ENCODE measurements around the gene BLOC1S4.

DNA sequence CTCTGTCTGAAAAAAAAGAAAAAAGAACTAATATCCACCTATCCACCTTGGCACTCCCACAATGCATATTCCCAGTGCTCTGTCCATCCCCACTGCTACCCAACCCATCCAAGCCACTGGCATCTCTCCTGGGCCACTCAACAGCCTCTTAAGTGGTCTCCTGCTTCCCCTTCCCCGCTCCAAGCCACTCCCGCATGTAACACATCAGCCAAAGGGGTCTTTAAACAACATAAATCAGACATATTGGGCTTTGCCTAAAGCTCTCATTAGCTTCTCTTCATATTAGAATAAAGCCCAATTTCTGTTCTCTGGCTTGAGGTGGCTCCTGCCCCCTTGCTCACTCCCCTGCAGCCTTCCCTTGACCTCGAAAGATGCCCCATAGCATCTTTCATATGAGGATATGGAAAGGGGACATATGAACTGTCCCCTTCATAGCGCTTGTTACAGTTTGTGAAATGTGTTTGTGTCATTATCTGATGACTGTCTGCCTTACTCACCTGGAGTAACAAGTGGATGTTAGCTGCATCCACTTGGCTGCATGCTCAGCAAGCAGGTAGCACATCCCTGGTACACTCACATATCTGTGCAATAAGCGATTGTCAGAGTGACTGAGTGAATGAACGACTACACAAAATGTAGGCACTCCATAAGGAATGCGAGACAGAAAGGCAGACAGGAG lies 3.1 kb downstream of the BLOC1S4 start:
- TF ChIP-seq POLR2AphosphoS5 (IDR thresholded peaks at IDR 0.05) = no peak
- TF ChIP-seq, protein P1, sequence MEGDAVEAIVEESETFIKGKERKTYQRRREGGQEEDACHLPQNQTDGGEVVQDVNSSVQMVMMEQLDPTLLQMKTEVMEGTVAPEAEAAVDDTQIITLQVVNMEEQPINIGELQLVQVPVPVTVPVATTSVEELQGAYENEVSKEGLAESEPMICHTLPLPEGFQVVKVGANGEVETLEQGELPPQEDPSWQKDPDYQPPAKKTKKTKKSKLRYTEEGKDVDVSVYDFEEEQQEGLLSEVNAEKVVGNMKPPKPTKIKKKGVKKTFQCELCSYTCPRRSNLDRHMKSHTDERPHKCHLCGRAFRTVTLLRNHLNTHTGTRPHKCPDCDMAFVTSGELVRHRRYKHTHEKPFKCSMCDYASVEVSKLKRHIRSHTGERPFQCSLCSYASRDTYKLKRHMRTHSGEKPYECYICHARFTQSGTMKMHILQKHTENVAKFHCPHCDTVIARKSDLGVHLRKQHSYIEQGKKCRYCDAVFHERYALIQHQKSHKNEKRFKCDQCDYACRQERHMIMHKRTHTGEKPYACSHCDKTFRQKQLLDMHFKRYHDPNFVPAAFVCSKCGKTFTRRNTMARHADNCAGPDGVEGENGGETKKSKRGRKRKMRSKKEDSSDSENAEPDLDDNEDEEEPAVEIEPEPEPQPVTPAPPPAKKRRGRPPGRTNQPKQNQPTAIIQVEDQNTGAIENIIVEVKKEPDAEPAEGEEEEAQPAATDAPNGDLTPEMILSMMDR (IDR thresholded peaks at IDR 0.05) = no peak
